DMS79 (cell line): ENCODE results near the gene TRAIP.
"Not testable (repeated sequence)": the region's sequence is repeated elsewhere in the genome, so short reads cannot be mapped to it uniquely, and the experiment has no call there.

Experiments
- DNase-seq: peaks from one replicate; lab custom pipeline; 2025; lab: John Stamatoyannopoulos, UW

TRAIP gene

DNA sequence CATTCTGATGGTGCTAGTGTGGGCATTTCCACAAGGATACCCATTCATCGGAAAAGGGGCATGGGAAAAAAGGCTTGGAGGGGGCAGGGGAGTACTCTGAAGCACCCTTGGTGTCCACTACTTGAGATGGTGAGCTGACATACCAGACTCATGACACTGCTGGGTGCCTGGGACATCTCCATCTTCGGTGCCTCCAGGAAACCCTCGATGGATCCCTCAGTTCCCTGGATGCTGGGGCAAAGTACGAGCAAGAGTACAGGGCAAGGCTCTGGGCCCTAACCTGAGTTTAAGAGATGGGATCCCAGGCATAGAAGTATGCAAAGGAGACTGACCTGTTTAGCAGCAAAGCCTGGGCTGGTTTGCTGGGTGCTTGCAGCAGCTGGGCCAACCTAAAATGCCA is 64.8 kb downstream of the TRAIP start:
- no peak for DNase-seq

DNA sequence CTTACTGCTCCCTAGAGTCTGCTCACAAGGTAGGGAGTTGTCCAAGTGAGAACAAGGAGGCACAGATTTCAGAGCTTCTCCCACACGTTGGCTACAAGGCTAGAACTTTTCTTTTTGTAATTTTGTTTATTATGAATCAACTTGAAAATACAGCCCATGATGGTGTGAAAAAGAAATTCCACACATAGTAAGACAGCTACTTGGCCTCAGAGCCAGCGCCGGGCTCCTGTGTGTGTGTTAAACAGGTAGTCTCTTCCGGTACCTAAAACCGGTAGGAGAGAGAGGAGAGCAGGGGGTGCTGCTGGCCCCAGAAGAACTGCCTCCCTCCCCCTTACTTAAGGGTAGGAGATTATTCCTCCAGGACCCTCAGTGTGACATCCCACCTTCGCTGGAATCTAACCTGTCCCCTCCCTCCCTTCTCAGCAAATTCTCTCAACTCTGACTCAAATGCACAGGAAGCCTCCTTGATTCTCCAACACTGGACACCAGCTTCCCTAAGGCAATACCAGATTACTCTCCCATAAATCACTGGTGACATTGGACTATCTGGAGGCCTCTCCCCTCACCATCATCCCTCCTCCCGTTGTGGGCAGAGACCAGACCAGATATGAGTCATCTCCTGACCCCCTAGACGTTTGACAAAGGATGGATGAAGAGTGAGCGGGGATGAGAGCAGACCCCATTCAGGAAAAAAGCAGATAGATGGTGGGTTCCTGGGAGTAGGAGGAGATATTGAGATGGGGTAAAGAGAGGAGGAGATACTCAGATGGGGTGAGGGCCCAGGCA is 65.5 kb downstream of the TRAIP start:
- DNase-seq = no peak

DNA sequence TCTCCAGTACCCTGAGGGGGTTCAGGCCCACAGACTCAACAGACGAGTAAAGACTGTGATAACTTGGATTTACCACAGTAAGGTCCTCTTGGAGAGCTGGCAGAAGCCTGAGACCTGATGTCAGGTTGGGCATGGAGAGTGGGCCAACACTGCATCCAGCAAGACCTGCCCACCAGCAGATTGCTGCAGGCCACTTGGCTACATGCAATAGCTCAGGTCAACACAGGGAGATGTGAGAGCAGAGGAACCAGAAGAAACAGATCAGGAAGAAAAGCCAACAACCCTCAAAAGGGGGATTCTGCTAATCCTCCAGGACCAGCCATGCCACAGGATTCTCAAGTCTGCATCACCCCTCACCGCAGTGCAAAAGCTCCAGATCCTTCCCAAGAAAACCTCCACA is 68.3 kb downstream of the TRAIP start:
- no peak for DNase-seq

DNA sequence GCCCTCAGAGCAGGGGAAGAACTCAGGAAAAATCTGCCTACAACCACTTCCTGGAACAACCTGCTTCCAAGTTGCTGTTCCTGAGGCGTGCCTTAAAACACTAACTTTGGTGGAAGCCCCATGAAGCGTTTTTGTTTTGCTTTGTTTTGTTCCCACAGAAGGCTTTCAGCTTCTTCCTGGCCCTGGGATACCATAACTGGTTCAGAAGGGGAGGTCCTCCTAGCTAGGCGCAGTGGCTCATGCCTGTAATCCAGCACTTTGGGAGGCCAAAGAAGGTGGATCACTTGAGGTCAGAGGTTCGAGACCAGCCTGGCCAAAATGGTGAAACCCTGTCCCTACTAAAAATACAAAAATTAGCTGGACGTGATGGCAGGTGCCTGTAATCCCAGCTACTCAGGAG is 68.8 kb downstream of the TRAIP start:
- no peak for DNase-seq

DNA sequence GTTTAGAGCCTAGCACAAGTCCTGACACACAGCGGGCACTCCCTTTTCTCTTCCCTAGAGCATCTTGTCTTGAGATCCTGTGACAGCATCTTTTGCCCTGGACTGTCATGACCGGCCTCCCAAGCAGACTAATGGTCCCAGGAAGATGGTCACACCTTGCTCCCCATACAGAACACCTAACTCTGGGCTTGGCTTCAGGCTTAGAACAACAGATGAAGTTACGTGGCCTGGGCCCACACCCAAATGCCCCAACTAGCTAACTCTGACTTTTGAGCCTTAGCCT is 69.2 kb downstream of the TRAIP start:
- no peak for DNase-seq

DNA sequence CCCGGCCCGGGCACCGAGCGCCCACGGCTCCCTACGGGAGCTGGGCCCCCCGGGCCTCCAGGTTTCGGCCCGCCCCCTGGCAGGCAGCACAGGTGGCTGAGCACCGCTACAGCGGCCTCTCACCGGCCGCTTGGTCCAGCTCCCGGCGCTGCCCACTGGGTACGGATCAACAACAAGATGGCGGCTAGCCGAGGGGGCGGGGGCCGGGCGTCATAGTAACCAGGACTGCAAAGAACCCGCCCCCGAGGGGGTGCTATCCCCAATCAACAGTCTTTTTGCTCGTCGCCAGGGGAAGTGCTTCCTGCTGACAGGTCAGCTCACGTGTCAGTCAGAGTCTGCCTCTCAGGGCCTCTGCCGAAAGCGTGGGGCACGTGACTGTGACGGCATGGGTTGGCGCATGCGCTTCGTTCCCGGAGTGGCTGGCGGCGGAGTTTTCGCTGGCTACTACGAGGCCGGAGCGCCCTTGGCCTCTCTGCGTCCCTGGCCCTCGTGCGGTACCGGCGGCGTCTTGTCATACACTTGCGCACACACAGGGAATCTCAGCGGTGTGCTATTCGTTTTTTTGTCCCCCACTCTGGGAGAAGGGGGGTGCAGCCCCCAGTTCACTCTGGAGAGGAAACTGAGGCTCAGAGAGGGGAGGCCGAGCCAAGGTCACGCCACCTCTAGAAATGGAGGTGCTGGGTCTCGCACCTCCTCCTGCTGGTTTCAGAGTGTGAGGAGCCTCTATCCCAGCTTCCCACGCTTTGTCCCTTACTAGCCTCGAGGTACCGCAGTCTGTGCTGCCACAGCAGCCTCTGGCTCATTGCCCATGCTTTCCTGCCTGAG is 69.8 kb downstream of the TRAIP start, which contains the start of gene IP6K1:
Gene IP6K1 (minus strand): TSS at position 186 of the 825 bp plus-strand sequence. CDS start 38,502 bp downstream, outside the sequence.
- peak; percentile 89 for DNase-seq

DNA sequence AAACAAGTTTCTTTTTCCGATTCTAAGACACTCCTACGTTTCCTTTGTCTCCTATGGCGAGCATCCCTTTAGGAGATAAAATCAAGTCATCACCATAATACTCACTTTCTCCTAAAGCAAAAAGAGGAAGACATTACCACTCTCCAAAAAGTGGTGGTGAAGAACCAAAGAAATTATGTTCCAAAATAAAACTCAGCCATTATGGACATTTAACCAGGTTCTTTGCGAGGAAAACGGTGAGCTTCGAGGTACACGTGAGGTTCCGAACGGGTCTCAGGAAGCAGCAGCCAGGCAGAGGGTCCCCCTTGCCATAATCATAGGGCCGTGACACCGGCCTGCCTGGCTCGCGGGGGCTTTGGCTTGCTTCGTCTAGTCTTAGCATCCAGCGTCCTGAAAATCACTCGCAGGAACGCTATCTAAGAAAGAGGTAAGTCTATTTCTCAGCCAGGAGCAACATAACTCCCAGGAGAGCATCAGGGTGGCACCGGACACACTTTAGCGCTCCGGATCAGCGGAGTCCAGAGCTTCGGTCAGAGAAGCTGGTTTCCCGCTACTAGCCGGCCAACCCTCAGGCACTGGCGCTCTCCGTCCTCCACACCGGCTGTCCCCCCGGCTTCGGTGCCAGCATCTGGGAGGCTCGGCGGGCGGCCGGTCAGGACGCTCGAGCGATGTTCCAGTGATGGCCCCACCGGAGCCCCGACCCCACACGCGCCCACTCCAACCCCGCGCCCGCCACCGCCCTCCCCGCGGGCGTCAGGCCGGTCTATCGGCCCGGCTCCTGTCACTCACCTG is 70.6 kb downstream of the TRAIP start:
- DNase-seq = no peak

DNA sequence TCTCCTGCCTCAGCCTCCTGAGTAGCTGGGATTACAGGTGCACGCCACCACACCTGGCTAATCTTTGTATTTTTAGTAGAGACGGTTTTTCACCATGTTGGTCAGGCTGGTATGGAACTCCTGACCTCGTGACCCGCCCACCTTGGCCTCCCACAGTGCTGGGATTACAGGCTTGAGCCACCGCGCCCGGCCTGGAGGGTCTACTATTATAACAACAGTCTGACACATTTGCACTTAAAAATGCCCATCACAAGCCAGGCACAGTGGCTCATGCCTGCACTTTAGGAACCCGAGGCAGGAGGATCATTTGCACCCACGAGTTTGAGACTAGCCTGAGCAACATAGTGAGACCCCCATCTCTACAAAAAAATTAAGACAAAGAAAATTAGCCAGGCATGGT is 74.1 kb downstream of the TRAIP start:
- DNase-seq = not testable (repeated sequence)

DNA sequence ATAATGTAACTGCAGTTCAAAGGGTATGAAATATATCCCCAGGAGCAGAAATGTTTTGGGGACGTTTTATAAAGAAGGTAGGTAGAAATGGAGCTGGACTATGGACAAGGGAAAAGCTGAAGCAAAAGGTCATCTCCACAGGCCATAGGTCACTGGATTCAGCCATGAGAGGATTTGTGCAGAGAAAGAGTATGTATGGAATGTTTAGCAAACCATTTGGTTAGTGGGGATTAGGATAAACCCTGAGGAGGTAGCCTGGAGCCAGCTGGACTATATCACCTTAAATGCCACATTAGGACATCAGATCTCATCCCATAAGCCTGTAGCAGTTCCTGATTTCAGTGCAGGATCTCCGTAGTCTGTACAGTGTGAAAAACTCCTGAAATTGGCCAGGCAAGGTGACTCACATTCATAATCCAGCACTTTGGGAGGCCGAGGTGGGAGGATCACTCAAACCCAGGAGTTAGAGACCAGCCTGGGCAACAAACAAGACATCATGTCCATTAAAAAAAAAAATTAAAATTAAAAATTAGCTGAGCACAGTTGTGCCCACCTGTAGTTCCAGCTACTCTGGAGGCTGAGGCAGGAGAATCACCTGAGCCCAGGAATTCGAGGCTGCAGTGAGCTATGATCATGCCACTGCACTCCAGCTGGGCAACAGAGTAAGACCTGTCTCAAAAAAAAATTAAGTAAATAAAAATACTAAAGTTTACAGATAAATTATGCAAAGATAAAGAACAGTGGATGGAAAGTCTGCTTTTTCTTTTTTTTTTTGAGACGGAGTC is 74.8 kb downstream of the TRAIP start:
- DNase-seq = no peak

DNA sequence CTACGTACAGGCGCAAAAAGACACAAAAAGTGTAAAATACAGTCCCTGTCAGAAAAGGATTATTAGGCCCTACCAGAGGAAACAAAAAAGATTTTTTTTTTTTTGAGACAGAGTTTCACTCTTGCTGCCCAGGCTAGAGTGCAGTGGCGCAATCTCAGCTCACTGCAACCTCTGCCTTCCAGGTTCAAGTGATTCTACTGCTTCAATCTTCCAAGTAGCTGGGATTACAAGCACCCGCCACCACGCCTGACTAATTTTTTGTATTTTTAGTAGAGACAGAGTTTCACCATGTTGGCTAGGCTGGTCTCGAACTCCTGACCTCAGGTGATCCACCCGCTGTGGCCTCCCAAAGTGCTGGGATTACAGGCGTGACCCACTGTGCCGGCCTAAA is 75.4 kb downstream of the TRAIP start:
- DNase-seq = not testable (repeated sequence)

DNA sequence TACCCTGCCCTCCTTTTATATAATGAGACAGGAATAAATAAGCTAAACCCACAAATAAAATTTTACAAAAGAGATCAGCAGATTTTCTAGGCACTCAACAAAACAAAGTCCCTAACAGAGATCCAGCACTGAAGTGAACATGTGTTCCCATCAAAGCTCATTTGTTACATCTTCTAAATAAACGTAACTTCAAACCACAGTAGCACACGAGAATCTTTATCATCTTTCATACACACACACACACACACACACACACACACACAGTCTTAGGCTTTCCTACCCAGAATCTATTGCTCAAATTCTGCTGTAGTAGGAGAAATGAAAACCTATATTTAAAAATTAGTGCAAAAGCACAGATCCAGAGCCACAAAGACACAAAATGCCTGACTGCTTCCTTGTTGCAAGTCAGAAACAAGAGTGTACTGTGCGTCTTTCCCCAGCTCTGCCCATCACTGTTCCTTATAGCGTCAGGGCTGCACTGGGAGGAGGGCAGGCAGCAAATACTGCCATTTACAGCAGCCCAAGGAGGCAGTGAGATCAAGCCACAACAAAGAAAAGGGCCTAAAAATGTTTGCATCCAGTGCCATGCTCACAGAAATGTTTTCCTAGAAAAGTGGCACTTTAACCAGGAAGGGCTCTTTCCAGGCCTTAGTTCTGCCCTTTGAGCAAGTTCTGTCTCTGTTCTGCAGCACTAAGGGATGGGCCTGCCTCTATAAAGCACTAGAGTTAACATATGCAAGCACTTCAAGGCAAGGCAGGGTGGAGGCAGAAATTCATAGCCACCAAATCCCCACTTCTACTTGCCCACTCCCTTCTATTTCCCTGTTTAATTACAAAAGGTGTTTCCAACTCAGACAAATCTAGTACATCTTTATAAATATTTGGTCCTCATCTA is 76.0 kb downstream of the TRAIP start:
- no peak for DNase-seq

DNA sequence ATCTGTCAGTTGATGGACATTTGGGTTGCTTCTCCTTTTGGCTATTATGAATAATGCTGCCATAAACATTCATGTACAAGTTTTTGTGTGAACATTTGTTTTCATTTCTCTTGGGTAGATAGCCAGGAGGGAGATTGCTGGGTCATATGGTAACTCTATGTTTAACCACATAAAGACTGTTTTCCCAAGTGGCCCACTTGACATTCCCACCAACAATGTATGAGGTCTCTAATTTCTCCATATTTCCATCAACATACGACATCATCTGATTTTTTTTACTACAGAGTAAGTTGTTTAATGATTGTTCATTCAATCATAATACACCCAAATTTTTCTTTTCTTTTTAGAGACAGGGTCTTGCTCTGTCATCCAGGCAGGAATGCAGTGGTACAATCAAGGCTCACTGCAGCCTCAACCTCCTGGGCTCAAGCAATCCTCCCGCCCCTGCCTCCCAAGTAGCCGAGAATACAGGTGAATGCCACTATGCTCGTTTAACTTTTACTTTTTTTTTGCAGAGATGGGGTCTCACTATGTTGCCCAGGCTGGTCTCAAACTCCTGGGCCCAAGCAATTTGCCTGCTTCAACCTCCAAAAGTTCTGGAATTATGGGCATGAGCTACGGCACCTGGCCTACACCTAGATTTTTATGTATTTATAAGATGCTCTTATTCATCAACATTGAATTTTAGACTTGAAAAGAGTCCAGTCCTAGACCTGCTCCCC is 76.8 kb downstream of the TRAIP start:
- no peak for DNase-seq
